Stimulated activated CD4-positive, alpha-beta T cell treated with anti-CD3 and anti-CD28 coated beads, Interleukin-15, amount 100 ng/mL, for 24 hours (primary cell): ENCODE data around the gene CRB1.

Experiments used
- DNase-seq: peaks from one replicate; pipeline ENCODE4 v3.0.0-alpha.2; 2020

The CRB1 gene

DNA sequence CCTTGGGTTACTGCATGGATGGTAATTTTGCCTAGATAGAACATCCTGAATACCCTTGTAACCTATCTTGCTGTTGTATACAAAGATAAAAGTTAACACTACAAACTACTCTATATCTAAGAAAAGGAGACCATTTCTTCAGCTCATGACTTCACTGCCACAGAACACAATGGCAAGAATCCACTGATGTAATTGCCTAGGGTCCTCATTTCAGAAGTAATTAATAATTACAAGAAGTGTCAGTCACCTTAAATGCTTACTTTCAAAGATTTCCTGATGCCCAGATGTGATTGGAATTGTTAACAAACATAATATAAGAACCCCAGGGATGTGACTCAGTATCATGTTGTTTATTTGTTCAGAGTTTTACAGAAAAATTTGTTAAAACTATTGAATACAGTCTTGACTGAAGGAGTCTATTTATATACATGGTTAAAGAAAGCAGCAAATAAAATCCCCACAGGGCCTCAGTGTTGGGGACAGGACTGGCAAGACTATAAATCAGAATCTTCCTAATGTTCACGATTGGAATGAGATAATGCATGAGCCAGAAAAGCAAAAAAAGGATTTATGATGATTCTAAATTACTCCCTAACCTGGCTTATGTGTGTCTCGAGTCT lies 83.9 kb downstream of the CRB1 start:
- no peak for DNase-seq

DNA sequence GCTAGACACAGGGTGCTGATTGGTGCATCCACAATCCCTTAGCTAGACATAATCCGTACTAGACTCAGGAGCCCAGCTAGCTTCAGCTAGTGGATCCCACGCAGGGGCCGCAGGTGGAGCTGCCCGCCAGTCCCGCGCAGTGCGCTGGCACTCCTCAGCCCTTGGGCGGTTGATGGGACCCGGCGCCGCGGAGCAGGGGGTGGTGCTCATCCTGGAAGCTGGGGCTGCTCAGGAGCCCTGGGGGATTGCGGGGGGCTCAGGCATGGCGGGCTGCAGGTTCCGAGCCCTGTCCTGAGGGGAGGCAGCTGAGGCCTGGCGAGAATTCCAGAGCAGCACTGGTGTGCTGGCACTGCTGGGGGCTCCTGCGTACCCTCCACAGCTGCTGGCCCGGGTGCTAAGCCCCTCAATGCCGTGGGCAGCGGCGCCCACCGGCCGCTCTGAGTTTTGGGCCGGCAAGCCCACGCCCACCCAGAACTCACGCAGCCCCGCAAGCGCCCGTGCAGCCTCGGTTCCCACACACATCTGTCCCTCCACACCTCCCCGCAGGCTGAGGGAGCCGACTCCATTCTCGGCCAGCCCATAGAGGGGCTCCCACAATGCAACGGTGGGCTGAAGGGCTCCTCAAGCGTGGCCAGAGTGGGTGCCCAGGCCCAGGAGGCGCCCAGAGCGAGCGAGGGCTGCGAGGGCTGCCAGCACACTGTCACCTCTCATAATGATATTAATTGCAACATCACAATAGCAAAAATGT lies 87.4 kb downstream of the CRB1 start:
- DNase-seq = no peak

DNA sequence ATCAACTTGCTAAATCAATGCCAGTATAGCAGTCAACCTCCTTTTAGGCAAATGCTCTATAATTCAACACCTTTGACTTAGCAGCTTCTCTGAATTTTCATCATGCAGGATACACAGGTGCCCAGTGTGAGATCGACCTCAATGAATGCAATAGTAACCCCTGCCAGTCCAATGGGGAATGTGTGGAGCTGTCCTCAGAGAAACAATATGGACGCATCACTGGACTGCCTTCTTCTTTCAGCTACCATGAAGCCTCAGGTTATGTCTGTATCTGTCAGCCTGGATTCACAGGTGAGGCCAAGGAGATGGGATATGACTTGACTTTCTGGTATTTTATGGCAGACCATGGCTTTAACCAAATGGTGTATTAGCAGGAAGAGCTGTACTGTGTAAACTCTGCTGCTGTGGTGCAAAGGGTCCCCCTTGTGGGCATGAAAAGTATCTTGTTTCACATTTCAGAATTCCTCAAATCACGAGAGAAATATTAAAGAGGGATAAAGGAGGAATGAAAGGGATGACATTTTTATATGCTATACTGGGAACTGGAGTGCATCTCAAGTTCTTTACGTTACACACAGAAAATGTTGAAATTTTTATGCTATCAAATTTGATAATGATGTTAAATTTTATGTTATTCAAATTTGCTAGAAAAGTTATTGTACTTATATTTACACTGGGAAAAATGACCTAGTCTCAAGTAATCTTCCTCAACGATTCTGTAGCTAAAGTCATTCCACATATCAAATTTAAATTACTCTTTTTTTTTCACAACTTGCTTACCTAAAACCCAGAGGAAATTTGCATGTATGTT lies 88.9 kb downstream of the CRB1 start:
- peak; percentile 11 for DNase-seq

DNA sequence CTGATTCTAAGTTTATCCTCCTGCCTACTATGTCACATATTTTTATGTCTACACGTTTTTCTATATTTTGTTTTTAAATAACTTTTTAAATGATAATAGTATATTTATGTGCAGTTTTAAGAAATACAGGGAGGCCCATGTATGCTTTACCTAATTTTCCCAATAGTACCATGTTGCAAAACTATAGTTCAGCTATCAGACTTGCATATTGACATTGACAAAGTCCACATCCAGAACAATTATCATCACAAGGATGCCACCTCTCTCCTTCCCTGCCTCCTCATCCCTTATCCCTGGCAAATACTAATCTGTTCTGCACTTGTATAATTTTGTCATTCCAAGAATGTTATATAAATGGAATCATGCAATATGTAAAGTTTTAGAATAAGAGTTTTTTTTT lies 90.9 kb downstream of the CRB1 start:
- no peak for DNase-seq

DNA sequence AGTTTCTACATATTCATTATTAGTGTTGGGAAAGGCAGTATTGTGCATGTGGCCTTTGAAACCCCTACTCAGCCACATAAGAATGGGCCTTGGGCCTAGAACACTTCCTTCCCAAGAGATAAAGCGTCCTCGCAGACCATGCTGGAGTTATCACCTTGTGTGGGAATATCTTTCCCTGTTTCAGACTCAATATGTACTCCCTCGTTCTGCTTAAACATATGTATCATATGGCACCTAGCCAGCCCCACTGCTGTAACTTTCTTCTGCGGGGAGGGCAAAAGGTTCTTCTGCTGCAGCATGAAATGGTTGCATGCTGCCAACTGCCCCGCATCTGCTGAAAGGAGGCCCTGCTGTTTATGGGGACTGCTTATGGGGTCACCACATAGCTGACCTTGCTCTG lies 92.0 kb downstream of the CRB1 start:
- DNase-seq = no peak

DNA sequence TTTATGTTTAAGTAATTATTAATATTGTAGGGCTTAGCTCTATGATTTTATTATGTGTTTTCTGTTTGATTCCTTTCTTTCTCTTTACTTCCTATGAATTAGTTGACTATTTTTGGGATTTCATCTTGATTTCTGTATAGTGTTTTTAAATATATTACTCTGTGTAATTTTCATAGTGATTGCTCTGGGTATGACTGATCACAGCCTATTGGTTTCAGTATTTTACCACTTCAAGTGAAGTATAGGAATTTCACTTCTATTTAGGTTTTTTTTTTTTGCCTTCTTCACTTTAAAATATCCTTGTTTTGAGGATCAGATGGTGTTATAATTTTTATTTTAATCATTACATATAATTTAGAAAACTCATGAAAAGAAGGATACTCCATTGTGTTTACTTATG lies 94.8 kb downstream of the CRB1 start:
- no peak for DNase-seq

DNA sequence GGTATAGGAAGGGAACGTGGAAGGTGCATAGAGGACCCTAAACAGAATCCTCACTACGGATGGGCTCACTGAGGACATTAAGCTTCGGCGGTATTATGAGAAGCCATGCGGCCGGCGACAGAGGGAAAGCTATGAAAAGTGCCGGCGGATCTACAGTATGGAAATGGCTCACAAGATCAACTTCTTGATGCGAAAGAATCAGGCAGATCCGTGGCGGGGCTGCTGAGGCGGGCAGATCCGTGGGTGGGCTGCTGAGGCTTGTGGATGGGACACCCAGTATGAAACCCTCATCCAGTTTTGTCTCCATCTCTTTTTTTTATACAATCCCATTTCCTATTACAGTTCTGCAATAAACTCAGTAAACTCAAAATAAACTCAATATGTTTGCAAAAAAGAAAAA lies 95.8 kb downstream of the CRB1 start:
- DNase-seq = no peak

DNA sequence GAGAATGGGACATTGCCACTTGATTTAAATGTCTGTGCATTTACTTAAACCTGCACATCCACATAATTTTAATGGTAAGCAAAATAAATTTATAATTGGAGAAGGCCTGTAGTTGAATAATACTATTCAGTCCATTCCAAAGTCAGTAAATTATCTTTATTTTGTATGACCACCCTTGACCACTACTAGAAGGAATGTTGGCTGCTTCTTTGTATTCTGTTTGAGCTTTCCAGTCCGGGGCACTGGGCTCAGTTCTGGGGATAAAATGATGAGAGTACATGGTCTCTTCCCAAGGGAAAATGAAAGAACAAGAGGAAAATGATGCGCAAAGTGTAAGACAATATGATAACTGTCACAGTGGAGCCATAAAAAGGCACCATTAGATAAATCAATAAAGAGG lies 98.9 kb downstream of the CRB1 start:
- no peak for DNase-seq

DNA sequence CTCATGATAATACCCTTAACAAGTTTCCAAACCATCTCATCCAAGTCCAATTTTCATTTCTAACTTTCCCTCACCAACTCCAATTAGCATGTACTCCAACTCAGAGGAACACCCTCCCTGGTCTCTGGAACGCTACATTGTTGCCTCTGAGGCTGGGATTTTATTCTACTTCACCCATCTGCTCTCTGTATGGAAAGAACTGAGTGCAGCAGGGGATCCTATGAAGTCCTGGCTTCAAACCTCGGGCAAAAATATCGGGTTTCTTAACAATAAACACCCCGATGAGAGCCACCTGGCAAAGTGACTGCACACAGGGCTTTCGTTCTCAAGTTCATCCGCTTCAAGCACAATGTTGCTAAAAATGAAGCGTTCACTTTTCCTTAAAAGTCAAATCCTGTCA lies 99.6 kb downstream of the CRB1 start:
- no peak for DNase-seq

DNA sequence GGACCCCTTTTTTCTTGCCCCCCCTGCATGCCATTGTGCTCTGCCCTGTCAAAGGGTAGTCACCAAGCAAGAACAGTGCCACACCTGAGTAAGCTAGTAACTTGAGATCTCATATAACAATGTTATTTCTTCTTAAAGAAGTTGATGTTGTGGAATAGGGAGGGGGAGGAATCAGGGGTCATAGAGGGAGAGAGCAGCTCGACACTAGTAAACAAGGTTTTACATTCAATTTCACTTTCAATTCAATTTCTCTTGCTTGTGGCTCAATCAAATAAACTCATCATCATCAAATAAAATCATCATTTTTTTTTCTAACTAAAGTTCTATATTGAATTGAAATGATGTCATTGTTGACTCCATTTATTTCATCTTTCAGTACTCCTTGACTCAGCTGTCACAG lies 106.4 kb downstream of the CRB1 start:
- DNase-seq = no peak

DNA sequence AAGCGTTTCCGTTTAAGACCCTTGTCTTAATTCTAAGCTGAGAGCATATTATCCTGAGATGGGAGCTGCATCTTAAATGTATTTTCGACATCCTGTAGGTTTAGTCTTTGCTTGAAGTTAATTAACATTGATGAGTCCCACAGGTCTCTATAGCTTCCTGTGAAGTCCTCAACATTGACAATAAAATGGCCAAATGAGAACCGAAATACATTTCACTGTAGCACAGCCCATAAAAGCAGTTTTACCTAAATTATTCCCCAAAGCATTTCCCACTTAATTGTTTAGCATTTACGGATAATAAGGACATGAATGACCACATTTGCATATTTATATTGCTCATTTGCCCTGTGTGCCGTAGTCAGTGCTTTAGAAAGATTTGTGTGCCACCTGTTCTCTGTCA lies 116.4 kb downstream of the CRB1 start:
- no peak for DNase-seq

DNA sequence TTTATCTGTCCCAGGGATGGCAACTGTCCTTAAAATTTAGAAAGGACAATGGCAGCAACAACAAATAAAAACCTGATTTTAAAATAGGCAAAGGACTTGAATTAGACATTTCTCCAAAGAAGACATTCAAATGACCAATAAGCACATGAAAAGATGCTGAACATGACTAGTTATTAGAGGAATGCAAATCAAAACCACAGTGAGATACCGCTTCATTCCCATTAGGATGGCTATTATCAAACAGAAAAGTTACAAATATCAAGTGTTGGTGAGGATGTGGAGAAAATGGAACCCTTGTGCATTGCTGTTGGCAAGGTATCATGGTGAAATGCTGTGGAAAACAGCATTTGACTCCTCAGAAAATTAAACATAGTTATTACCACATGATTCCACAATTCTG lies 120.7 kb downstream of the CRB1 start:
- DNase-seq = no peak

DNA sequence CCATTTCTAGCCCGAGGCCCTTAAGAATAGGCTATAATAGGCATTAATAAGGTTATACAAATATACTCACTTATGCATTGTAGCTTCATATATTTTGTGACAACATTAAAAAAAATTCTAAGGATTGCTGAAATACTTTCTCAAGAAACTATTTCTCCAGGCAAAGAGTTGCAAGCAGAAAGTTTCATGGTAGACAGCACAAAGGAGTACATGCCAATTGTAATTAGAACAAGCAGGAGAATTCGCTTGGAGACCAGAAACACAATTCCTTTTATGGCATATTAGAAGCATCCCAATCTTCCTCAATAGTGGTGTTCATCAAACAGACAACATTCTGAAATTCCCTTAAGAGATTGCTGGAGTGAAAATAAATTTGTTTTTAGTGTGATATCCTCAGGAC lies 122.8 kb downstream of the CRB1 start:
- no peak for DNase-seq

DNA sequence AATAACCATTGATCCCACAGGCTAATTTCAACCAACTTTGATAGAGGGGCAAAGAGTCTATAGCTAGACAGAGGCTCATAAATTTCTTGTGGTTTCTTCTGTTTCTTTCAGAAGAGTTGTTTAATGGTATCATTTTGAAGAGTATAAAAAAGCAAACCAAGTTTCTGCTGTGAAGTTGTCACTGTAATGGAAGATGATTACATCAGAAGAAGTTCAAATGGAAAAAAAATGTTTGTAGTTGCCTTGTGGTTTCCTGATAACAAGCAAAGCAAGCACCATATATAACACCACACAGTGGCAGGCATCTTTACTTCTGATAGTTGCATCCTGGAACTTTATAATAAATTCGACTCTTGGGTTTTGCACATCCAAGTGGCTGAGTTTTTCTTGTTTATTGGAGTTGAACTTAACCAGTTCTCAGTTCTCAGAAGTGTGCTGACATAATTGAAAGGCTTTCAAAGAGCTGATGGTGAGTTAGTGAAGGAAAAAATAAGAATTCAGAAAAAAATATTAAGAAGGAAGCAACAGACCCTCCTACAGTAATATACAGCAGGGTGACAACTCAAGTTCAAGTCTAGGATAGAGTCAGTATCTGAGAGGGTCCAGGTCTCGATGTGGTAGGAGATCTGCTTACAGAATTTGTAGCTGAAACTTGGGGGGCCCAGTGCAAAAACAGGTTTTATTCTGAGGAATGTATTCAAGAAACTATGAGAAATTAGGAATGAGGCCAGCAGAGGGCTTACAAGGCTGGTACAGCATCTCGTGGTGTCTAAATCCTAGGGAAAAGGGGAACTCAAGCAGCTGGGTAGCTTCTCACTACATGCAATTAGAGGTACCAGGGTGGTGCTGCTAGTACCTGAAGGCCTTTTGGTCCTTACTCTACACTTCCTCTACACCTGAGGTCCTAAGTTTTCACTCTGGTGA lies 123.5 kb downstream of the CRB1 start:
- no peak for DNase-seq

DNA sequence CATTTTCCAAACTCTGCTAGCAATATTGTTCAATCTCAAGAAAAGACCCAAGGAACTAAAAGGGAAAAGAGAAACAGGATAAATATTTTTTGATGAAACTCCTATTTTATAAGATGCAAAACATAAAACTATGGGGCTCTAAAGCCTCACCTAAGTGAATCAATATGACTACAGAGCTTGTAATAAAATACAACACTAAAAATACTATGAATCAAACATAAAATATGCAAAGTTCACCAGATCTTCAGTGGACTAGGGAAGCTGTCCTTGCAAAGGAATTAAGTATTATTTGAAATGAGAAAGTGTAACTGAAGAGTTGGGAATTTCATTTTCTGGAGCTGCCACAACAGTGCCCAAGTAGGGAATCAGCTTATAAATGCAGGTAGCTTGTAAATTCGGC lies 124.5 kb downstream of the CRB1 start:
- no peak for DNase-seq

DNA sequence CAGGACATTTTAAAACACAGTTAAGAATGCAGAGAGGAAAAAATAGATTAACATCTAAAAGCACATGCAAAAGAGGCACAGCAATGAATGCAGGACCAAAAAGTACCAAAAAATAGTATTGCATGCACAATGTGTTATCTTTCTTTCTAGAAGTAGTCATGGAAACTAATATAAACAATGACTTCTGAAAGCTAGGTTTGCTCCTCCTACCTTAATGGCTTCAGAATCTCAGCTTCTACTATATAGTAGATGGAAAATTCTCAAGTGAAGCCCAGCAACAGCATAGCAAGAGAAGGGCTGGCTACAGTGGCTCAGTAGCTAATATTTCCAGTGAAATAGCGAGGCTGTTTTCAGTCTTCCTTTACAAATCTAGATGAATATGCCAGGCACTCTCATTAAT lies 125.1 kb downstream of the CRB1 start:
- no peak for DNase-seq

DNA sequence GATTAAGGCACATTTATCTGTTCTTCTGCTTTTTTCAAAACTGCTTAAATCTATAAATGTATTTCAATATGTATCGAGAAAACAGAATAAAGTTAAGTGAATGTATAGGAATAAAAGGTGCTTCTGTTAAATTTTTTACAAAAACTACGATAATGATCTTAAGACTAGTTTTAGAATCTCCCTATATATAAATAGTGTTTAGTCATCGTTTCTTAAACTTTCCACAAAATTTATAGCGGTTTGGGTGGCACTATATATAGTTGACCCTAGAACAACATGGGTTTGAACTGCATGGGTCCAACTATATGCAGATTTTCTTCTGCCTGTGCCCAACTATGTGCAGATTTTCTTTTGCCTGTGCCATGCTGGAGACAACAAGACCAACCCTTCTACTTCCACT lies 125.7 kb downstream of the CRB1 start:
- no peak for DNase-seq

DNA sequence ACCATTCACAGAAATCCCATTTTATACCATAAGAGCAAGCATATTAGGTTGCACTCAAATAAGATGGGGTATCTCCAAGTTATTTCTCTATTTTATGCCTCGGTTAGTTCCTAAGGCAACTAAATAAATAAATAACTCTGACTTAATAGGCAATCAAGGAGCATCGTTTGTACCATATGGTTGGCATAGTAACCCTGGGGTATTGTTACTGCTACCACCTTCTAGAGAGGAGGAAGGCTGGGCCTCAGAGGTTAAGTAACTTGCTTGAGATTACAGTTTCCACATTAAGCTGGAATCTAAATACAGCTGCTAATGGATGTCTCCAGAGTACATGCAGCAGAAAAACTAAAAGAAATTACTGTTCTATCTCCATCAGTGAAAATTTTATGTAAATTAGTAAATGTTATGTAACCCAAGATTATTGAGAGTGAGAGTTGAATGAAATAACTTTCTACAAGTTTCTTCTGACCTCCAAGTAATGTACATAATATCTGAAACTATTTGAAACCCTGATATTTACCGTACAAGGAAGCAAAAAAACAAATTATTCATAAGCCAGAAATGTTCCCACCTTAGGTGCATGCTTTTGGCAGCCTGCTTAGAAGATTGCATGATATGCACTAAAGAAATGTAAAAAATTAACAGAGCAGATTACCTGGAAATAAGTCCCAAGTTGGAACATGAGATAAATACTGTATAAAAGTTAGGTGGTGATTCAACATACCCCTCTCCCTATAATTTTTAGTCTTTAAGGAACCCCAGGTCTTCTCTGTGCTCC lies 127.0 kb downstream of the CRB1 start:
- no peak for DNase-seq

DNA sequence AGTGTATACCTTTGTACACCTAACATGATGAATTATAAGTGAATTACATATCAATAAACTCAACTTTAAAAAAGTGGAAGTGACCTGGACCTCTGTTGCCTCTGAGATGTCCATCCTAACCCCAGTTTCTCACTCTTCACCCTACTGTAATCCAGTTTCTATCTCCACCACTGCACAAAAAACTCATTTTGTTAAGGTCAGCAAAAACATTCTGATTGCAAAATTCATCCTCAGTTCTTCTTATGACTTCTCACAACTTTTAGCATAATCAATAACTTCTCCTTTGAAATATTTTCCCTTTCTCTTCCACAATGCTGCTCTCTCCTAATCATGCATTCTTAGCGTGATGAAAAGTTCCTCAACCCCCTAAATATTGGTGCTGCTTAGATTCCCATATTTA lies 129.8 kb downstream of the CRB1 start:
- DNase-seq = no peak

DNA sequence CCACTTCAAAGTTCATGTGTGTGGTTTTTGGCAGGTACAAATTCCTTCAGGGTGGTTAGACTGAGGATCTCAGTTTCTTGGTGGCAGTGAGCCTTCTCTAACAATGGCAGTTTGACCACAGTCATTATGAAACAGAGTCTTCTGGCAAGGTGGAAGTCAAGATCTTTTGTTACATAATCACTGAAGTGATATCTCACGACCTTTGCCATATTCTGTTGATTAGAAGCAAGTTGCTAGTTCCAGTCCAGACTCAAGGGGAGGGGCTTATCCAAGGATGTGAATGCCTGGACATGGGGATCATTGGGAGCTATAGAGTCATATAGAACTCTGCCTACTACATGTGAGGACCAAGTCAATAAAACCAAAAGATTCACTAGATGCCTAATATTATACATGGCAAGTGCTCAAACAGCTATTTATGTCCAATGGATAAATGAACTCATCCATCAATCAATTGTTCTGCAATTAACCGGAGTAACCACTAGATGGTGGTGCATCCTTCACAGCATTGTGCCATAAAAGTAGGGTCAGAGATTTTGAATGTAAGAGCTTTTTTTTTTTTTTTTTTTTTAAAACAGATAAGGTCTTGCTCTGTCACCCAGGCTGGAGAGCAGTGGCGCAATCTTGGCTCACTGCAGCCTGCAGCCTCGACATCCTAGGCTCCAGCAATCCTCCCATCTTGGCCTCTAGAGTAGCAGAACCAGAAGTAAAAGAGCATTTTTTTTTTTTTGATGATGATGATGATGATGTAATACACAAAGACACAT lies 131.9 kb downstream of the CRB1 start:
- DNase-seq = peak; percentile 4

DNA sequence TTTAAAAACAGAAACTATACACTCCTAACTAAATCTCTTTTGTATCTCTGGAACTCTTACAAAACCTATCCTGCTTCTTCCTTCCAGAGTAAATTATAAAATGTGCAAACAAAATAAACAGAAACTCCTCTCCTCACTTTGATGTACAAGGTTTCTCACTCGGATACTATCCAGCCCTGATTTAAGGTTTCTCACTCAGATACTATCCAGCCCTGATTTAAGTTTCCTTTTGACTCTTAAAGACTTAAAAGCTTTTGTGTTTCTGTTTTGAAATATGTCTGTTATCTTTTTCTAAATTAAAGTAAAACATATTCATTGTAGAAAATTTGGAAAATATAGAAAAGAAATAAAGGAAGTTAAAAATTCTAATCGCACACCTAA lies 132.5 kb downstream of the CRB1 start:
- no peak for DNase-seq

DNA sequence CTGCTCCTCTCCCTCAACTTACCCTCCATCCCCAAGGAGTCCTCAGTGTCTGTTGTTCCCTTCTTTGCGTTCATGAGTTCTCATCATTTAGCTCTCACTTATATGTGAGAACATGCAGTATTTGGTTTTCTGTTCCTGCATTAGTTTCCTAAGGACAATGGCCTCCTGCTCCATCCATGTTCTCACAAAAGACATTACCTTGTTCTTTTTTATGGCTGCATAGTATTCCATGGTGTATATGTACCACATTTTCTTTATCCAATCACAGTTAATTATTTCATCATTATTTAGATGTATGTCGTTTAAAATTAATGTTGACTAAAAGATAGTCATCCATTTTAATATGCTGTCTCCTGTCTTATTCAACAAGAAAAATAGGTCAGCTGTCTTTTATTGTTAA lies 134.1 kb downstream of the CRB1 start:
- no peak for DNase-seq
